ENCODE data around the gene MGAT5.
A peak's percentile ranks its signal among the peaks of the same experiment; 100 is the strongest.

Gene MGAT5

GRCh38 chr2:134416637-134417036 is 162.8 kb downstream of the MGAT5 start:
- DNase-seq = no peak

GRCh38 chr2:134417968-134418582 is 164.2 kb downstream of the MGAT5 start:
- DNase-seq = no peak

- no peak for DNase-seq
Measured at GRCh38 chr2:134420259-134420658, 166.4 kb downstream of the MGAT5 start.

- DNase-seq = no peak
Measured at GRCh38 chr2:134420920-134421319, 167.0 kb downstream of the MGAT5 start.

GRCh38 chr2:134421556-134422328 is 167.9 kb downstream of the MGAT5 start:
- no peak for DNase-seq

- DNase-seq = no peak
Measured at GRCh38 chr2:134425724-134426496, 172.0 kb downstream of the MGAT5 start.

GRCh38 chr2:134426721-134427120 is 172.8 kb downstream of the MGAT5 start:
- DNase-seq = no peak

- DNase-seq = no peak
Measured at GRCh38 chr2:134429886-134430285, 176.0 kb downstream of the MGAT5 start.

- no peak for DNase-seq
Measured at GRCh38 chr2:134431838-134432434, 178.1 kb downstream of the MGAT5 start.

GRCh38 chr2:134432435-134432883 is 178.6 kb downstream of the MGAT5 start:
- no peak for DNase-seq

- DNase-seq = no peak
Measured at GRCh38 chr2:134433469-134433868, 179.6 kb downstream of the MGAT5 start.

GRCh38 chr2:134433979-134434378 is 180.1 kb downstream of the MGAT5 start:
- peak in 10 of 56 donors; percentile 6 to 46 (median 25) for DNase-seq

GRCh38 chr2:134435505-134435904 is 181.6 kb downstream of the MGAT5 start:
- DNase-seq = no peak

- DNase-seq = no peak
Measured at GRCh38 chr2:134435936-134436335, 182.1 kb downstream of the MGAT5 start.

GRCh38 chr2:134436706-134437105 is 182.8 kb downstream of the MGAT5 start:
- no peak for DNase-seq

- DNase-seq = no peak
Measured at GRCh38 chr2:134438371-134438770, 184.5 kb downstream of the MGAT5 start.

- no peak for DNase-seq
Measured at GRCh38 chr2:134440336-134440909, 186.6 kb downstream of the MGAT5 start.

- DNase-seq = no peak
Measured at GRCh38 chr2:134441153-134441863, 187.4 kb downstream of the MGAT5 start.

GRCh38 chr2:134443814-134444480 is 190.1 kb downstream of the MGAT5 start:
- DNase-seq = no peak

GRCh38 chr2:134445116-134445515 is 191.2 kb downstream of the MGAT5 start:
- DNase-seq = no peak

Measured in amygdala (tissue), 56 donors.